ENCODE data around the gene ELAVL1.

DNA sequence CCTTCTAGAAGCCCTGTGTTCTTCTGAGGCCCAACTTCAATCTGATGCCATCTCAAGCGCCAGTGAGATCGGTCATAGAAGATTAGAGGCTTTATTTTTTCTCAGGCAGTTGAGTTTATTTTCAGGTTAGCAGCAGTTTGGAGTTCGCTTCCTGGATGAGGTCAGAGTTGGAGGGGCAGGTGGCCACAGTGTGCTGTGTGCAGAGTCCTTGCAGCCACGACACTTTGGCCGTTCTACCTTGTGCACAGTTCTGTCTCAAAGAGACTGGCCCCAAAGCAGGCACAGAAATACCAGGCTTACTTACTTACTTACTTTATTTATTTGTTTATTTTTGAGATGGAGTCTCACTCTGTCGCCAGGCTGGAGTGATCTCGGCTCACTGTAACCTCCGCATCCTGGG is 15.9 kb upstream of the ELAVL1 start:
- TF ChIP-seq, protein P1, sequence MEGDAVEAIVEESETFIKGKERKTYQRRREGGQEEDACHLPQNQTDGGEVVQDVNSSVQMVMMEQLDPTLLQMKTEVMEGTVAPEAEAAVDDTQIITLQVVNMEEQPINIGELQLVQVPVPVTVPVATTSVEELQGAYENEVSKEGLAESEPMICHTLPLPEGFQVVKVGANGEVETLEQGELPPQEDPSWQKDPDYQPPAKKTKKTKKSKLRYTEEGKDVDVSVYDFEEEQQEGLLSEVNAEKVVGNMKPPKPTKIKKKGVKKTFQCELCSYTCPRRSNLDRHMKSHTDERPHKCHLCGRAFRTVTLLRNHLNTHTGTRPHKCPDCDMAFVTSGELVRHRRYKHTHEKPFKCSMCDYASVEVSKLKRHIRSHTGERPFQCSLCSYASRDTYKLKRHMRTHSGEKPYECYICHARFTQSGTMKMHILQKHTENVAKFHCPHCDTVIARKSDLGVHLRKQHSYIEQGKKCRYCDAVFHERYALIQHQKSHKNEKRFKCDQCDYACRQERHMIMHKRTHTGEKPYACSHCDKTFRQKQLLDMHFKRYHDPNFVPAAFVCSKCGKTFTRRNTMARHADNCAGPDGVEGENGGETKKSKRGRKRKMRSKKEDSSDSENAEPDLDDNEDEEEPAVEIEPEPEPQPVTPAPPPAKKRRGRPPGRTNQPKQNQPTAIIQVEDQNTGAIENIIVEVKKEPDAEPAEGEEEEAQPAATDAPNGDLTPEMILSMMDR (conservative IDR thresholded peaks at IDR 0.05; ENCODE audit: low read depth in 2 of 2) = no peak
- TF ChIP-seq, protein P2, sequence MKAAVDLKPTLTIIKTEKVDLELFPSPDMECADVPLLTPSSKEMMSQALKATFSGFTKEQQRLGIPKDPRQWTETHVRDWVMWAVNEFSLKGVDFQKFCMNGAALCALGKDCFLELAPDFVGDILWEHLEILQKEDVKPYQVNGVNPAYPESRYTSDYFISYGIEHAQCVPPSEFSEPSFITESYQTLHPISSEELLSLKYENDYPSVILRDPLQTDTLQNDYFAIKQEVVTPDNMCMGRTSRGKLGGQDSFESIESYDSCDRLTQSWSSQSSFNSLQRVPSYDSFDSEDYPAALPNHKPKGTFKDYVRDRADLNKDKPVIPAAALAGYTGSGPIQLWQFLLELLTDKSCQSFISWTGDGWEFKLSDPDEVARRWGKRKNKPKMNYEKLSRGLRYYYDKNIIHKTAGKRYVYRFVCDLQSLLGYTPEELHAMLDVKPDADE (IDR thresholded peaks at IDR 0.05) = no peak
- TF ChIP-seq EZH2 (IDR thresholded peaks at IDR 0.05; ENCODE audit: low read depth, unreplicated experiment) (no peak), NANOG (IDR thresholded peaks at IDR 0.05; ENCODE audit: borderline replicate concordance) (no peak), POLR2AphosphoS5 (IDR thresholded peaks at IDR 0.05; ENCODE audit: low read depth) (no peak), CREB1 (CRISPR knock-in tag; IDR thresholded peaks at IDR 0.05; ENCODE audit: low read depth) (no peak), JUNB (IDR thresholded peaks at IDR 0.05; ENCODE audit: unreplicated experiment) (no peak), EZH2phosphoT487 (IDR thresholded peaks at IDR 0.05; ENCODE audit: unreplicated experiment) (no peak), ZNF114 (CRISPR knock-in tag; IDR thresholded peaks at IDR 0.05) (no peak)
- TF ChIP-seq, protein P3, sequence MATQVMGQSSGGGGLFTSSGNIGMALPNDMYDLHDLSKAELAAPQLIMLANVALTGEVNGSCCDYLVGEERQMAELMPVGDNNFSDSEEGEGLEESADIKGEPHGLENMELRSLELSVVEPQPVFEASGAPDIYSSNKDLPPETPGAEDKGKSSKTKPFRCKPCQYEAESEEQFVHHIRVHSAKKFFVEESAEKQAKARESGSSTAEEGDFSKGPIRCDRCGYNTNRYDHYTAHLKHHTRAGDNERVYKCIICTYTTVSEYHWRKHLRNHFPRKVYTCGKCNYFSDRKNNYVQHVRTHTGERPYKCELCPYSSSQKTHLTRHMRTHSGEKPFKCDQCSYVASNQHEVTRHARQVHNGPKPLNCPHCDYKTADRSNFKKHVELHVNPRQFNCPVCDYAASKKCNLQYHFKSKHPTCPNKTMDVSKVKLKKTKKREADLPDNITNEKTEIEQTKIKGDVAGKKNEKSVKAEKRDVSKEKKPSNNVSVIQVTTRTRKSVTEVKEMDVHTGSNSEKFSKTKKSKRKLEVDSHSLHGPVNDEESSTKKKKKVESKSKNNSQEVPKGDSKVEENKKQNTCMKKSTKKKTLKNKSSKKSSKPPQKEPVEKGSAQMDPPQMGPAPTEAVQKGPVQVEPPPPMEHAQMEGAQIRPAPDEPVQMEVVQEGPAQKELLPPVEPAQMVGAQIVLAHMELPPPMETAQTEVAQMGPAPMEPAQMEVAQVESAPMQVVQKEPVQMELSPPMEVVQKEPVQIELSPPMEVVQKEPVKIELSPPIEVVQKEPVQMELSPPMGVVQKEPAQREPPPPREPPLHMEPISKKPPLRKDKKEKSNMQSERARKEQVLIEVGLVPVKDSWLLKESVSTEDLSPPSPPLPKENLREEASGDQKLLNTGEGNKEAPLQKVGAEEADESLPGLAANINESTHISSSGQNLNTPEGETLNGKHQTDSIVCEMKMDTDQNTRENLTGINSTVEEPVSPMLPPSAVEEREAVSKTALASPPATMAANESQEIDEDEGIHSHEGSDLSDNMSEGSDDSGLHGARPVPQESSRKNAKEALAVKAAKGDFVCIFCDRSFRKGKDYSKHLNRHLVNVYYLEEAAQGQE (IDR thresholded peaks at IDR 0.05; ENCODE audit: unreplicated experiment) = no peak
